Bronchial epithelial cell (primary cell): Measurements from ENCODE around the gene KLHL7. TPM values are rescaled to one million over a fixed set of nuclear protein-coding genes. Genes with fewer than 3 reads are reported as not detected.
A peak's percentile ranks its signal among the peaks of the same experiment; 100 is the strongest.

Experiments
- DNase-seq: peaks from one replicate; pipeline ENCODE4 v3.0.0-alpha.2; 2010; ENCODE audit warnings: low read depth
- FAIRE-seq: peaks from 2 replicates; lab custom pipeline; 2011; peaks lifted over from hg19 to GRCh38; lab: Jason Lieb, UNC
- H3K27me3 ChIP-seq: 2 replicates; pipeline ENCODE4 v1.5.1; 2011; ENCODE audit warnings: low read length; ENCODE audit not compliant: control insufficient read depth, insufficient read depth
- H3K36me3 ChIP-seq: 2 replicates; pipeline ENCODE4 v1.5.1; 2011; ENCODE audit warnings: low read length; ENCODE audit not compliant: control insufficient read depth, insufficient read depth
- H3K4me3 ChIP-seq: 2 replicates; pipeline ENCODE4 v1.5.1; 2011; ENCODE audit warnings: mild to moderate bottlenecking, low read depth, low read length, control low read depth
- CTCF ChIP-seq: IDR thresholded peaks from 2 replicates; pipeline ENCODE4 v1.5.1; 2011; ENCODE audit warnings: mild to moderate bottlenecking, moderate library complexity, low read length, control low read depth, inconsistent platforms; ENCODE audit not compliant: insufficient read depth, severe bottlenecking
- total RNA-seq: library from RNA; depleted of rRNA; stranded (reverse); fragments of >200 nt; gene quantifications from 2 replicates; pipeline ENCODE4 v1.2.1, GENCODE V29; 2014

KLHL7 gene
- total RNA-seq, 1 donor from 2014 or later, result 20.8 TPM

- DNase-seq (no peak), FAIRE-seq (no peak)
- peaks cover 3% of the 10 kb centered on the region for H3K27me3 ChIP-seq
- TF ChIP-seq CTCF, result no peak
- H3K36me3 ChIP-seq, result no peaks in the 10 kb centered on the region
- no peak overlapping the region for H3K4me3 ChIP-seq
Observed at GRCh38 chr7:23067271-23067670, 38.3 kb upstream of the KLHL7 start.

GRCh38 chr7:23072048-23072447, 33.5 kb upstream of the KLHL7 start:
- no peak for DNase-seq
- no peaks in the 10 kb centered on the region for H3K36me3 ChIP-seq
- H3K4me3 ChIP-seq, result no peak overlapping the region
- no peak for TF ChIP-seq CTCF
- FAIRE-seq, result no peak
- H3K27me3 ChIP-seq, result peaks cover 7% of the 10 kb centered on the region

- H3K27me3 ChIP-seq, result peaks cover 14% of the 10 kb centered on the region
- no peak for FAIRE-seq
- no peak overlapping the region for H3K4me3 ChIP-seq
- no peaks in the 10 kb centered on the region for H3K36me3 ChIP-seq
- TF ChIP-seq CTCF, result no peak
- no peak for DNase-seq
Observed at GRCh38 chr7:23072922-23073321, 32.7 kb upstream of the KLHL7 start.

- no peak for TF ChIP-seq CTCF
- H3K27me3 ChIP-seq, result peaks cover 15% of the 10 kb centered on the region
- no peak for FAIRE-seq
- H3K4me3 ChIP-seq, result no peak overlapping the region
- no peaks in the 10 kb centered on the region for H3K36me3 ChIP-seq
- DNase-seq, result peak; percentile 25
Observed at GRCh38 chr7:23074443-23075261, 30.9 kb upstream of the KLHL7 start.

GRCh38 chr7:23075571-23075970, 30.0 kb upstream of the KLHL7 start:
- Histone ChIP-seq H3K27me3 (peaks cover 12% of the 10 kb centered on the region), H3K36me3 (no peaks in the 10 kb centered on the region), H3K4me3 (no peak overlapping the region)
- DNase-seq (no peak), FAIRE-seq (no peak)
- no peak for TF ChIP-seq CTCF
